Ovary (tissue), 9 donors: ENCODE measurements around the gene EEF1A2. TPM values are rescaled to one million over a fixed set of nuclear protein-coding genes. Genes with fewer than 3 reads are reported as not detected.
A peak's percentile ranks its signal among the peaks of the same experiment; 100 is the strongest.

ENCODE experiments used
- DNase-seq, 5 donors: peaks; one replicate each; pipeline ENCODE4 v3.0.0-alpha.2; 2019 to 2020
- H3K27ac ChIP-seq, 2 donors: fragments of 200-600 bp; one replicate each; pipeline versions ENCODE4 v1.5.1 to v1.8.0; 2019 to 2022
- H3K27me3 ChIP-seq: fragments of 200-600 bp; one replicate; pipeline ENCODE4 v1.8.0; 2022
- H3K36me3 ChIP-seq: fragments of 200-600 bp; sonication (generic); one replicate; pipeline ENCODE4 v1.5.1; 2019
- H3K4me1 ChIP-seq: one replicate; pipeline ENCODE4 v1.8.1; 2013; ENCODE audit warnings: mild to moderate bottlenecking, moderate library complexity; ENCODE audit not compliant: insufficient read depth
- H3K4me3 ChIP-seq: fragments of 200-600 bp; sonication (generic); one replicate; pipeline ENCODE4 v1.5.1; 2017
- H3K9me3 ChIP-seq, 2 donors: fragments of 200-600 bp in 1 of 2; sonication (generic) in 1 of 2; one replicate each; pipeline versions ENCODE4 v1.5.1 to v1.8.1; 2013 to 2019; ENCODE audit warnings: mild to moderate bottlenecking in 1 of 2, moderate library complexity in 1 of 2
- EP300 ChIP-seq: sonication (generic); formaldehyde crosslinking; IDR thresholded peaks from one replicate; pipeline ENCODE4 v1.6.1; 2017; ENCODE audit warnings: antibody characterized with exemption
- POLR2A ChIP-seq: fragments of 450-650 bp; IDR thresholded peaks from one replicate; pipeline ENCODE4 v1.6.1; 2017; ENCODE audit warnings: antibody characterized with exemption, mild to moderate bottlenecking, moderate library complexity
- WGBS, 3 donors: extraction: QIAGEN DNeasy Blood & Tissue Kit in 1 of 3; methylation state at CpG; one replicate each; pipeline versions ENCODE4 v1.1.5 to v1.1.7; 2013 to 2017; 5-methylcytosine and 5-hydroxymethylcytosine counted together
- intact Hi-C, 4 donors: fragments of 100-400 bp; cut with DNase I; formaldehyde crosslinking; loops; one replicate each; pipeline versions ENCODE4 v1.11.0 to v1.15.1; 2022 to 2023
- polyA plus RNA-seq, 2 donors: library from polyadenylated mRNA; stranded (reverse); fragments of 200-250 nt in 1 of 2; fragments of 350-450 nt in 1 of 2; fragmentation: Illumina TruSeq in 1 of 2; extraction: RNeasy Lipid Tissue Mini Kit (QIAGEN cat#74804) in 1 of 2; gene quantifications; one replicate each; pipeline ENCODE4 v1.2.3, GENCODE V29; 2013 to 2014
- total RNA-seq, 7 donors: library from RNA; depleted of rRNA in 2 of 7; stranded (reverse); fragments of >200 nt in 2 of 7; fragmentation: NEBNext Ultra II Directional in 3 of 7; extraction: Animal tissue kit (Norgen Biotek cat#: 25700) in 3 of 7; gene quantifications; one replicate each; pipeline versions ENCODE4 v1.1.0 to v1.2.4, GENCODE V29; 2016 to 2023
- TF ChIP-seq, protein P1 (sequence below), 3 donors: fragments of 450-650 bp in 2 of 3; fragments of 200-600 bp in 1 of 3; IDR thresholded peaks; one replicate each; pipeline versions ENCODE4 v1.5.1 to v1.8.0; 2016 to 2022; ENCODE audit warnings: antibody characterized with exemption in 3 of 3, mild to moderate bottlenecking in 1 of 3
- donor health status: DM: no; HTN: no; CAD: no; lungs with moderate emphysema.
- donor health status: DM: no; HTN: no; CAD: no.
- donor health status: Bipolar disorder and iron deficiency.
- donor health status: DM: yes; HTN: yes; CAD: no.
- donor health status: DM: no; HTN: no; CAD: no.
- donor health status: DM: yes; HTN: yes; CAD: no.

Gene EEF1A2
- total and polyA plus RNA-seq, 9 donors = 0.25 to 1.3 (median 0.69) TPM

DNA sequence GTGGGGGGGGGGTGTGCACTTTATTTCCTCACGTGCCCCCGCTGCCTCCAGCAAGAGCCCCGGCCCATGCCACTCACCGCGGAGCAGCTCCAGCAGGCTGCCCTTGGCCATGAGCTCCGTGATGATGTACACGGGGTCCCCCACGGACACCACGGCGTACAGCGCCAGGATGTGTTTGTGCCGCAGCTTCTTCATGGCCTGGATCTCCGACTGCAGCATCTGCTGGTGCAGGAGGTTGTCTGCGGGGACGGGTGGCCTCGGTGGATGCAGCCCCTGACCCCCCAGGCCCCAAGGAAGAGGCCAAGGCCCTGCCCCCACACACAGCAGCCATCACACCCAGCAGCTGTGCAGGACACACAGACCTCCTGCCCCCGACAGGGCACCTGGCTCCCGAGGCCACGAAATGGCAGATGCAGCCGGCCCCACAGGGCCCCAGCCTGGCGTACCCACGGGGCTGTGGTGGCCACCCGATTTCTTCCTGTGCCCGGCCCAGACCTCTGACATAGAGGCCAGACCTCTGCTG is 33.6 kb upstream of the EEF1A2 start:
- no peaks in the 10 kb centered on the region for H3K36me3 ChIP-seq
- H3K27ac ChIP-seq = no peak overlapping the region
- no peaks in the 10 kb centered on the region for H3K4me1 ChIP-seq
- intact Hi-C loops = loop anchor here in 2 of 4 donors (10.0 kb wide), 2 partner anchors 112 to 342 kb away; no protein-coding TSS in a partner anchor
- 57 to 68% (median 61%) methylated on average over 22 to 24 of the region's 24 CpGs for WGBS, 3 donors
- DNase-seq = peak in 1 of 5 donors; percentile 25
- H3K4me3 ChIP-seq = no peak overlapping the region
- no peaks in the 10 kb centered on the region for H3K9me3 ChIP-seq
- no peaks in the 10 kb centered on the region for H3K27me3 ChIP-seq
- no peak for TF ChIP-seq POLR2A
- TF ChIP-seq EP300 = no peak
- TF ChIP-seq, protein P1, sequence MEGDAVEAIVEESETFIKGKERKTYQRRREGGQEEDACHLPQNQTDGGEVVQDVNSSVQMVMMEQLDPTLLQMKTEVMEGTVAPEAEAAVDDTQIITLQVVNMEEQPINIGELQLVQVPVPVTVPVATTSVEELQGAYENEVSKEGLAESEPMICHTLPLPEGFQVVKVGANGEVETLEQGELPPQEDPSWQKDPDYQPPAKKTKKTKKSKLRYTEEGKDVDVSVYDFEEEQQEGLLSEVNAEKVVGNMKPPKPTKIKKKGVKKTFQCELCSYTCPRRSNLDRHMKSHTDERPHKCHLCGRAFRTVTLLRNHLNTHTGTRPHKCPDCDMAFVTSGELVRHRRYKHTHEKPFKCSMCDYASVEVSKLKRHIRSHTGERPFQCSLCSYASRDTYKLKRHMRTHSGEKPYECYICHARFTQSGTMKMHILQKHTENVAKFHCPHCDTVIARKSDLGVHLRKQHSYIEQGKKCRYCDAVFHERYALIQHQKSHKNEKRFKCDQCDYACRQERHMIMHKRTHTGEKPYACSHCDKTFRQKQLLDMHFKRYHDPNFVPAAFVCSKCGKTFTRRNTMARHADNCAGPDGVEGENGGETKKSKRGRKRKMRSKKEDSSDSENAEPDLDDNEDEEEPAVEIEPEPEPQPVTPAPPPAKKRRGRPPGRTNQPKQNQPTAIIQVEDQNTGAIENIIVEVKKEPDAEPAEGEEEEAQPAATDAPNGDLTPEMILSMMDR (IDR thresholded peaks at IDR 0.05) = no peak

DNA sequence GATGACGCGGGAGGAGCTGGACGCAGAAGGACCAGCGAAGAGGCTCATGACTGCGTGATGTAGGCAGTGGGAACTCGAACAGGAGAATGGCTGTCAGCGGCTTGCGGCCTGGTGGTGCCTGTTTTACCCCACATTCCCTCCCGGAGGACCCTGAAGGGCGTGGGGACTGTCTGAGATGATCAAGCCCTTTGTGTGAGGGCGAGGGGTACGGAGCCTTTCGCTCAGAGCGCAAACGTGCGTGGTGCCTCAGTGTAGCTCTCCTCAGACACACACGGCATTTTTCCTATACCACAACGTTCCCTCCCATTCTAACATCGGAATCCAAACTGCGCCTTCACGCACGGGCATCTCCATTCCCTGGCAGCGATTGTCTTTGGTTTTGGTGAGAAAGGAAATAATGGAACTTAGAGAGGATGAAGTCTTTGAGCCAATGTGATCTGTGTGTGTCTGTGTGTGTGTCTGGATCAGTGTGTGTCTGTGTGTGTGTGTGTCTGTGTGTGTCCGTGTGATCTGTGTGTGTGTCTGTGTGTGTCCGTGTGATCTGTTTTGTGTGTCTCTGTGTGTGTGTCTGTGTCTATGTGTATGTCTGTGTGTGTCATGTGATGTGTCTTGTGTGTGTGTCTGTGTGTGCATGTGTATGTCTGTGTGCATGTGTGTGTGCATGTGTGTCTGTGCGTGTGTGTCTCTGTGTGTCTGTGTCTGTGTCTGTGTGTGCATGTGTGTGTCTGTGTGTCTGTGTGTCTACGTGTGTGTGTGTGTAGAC is 33.0 kb upstream of the EEF1A2 start:
- Histone ChIP-seq H3K36me3 (no peaks in the 10 kb centered on the region), H3K9me3 (no peaks in the 10 kb centered on the region), H3K4me3 (no peak overlapping the region), H3K4me1 (no peaks in the 10 kb centered on the region), H3K27ac (no peak overlapping the region), H3K27me3 (no peaks in the 10 kb centered on the region)
- intact Hi-C loops = loop anchor here in 2 of 4 donors (10.0 kb wide), 2 partner anchors 113 to 343 kb away; no protein-coding TSS in a partner anchor
- 66 to 73% (median 72%) methylated on average over 27 of the region's 27 CpGs for WGBS, 3 donors
- no peak for TF ChIP-seq EP300
- peak in 1 of 5 donors; percentile 10 for DNase-seq

DNA sequence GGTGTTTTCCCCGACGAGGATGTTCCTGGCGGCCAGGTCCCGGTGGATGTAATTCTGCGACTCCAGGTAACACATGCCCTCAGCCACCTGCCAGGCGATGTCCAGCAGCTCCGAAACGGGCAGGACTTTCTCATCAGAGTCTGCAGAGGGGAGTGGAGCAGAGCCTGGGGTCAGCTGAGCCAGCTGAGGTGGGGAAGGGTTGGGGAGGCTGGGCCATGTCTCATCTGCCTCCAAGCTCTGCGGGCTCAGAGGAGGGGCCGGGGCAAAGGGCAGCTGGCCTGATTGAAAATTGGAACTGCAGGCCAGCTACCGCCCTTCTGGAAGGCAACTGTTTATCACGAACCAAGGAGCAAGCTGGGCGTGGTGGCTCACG is 31.9 kb upstream of the EEF1A2 start:
- TF ChIP-seq, protein P1 (IDR thresholded peaks at IDR 0.05) = no peak
- TF ChIP-seq POLR2A (no peak), EP300 (no peak)
- Histone ChIP-seq H3K27me3 (no peaks in the 10 kb centered on the region), H3K4me3 (no peak overlapping the region), H3K4me1 (no peaks in the 10 kb centered on the region), H3K9me3 (no peaks in the 10 kb centered on the region), H3K27ac (no peak overlapping the region), H3K36me3 (no peaks in the 10 kb centered on the region)
- intact Hi-C loops = loop anchor here in 2 of 4 donors (10.0 kb wide), 2 partner anchors 114 to 344 kb away; no protein-coding TSS in a partner anchor
- 51 to 63% (median 58%) methylated on average over 9 to 14 of the region's 14 CpGs for WGBS, 3 donors
- DNase-seq = no peak

DNA sequence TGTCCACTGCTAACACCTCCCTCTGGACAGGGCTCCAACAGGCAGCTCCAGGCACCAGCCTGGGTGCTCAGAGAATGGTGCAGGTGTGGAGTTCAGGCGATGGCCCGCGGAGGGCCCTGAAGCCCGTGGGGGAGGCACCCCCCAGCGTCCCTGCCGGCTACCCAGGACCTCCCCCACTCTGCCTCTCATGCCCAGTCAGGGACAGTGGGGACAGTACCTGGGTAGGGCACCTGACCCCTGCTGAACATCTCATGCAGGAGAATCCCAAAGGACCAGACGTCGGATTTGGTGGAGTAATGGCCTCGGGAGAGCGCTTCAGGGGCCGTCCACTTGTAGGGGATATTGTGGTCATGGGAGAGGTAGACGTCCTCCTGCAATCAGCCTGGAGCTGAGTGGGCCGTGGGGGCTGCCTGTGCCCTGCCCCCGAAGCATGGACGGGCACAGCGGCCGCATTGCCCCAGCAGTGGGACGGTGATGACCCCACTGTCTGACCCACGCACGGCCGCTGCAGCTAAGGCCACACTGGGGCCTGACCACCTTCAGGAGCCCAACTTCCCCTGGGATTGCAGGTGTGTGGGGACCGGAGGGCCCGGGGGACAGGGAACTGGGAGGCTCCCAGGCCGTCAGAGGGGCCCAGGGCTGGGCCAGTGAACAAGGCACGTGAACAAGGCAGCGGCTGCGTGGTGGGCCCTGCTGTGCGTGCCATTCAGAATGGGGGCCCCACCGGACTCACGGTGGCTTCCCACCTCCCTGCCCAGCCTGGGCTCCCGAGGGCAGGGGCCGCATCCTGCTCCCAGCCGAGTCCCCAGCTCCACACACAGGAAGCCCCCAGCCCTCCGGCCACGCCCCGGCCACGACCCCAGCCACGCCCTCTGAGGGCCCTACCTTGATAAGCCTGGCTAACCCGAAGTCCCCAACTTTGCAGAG is 31.2 kb upstream of the EEF1A2 start:
- Histone ChIP-seq H3K4me1 (no peaks in the 10 kb centered on the region), H3K27ac (no peak overlapping the region), H3K4me3 (no peak overlapping the region), H3K27me3 (no peaks in the 10 kb centered on the region), H3K9me3 (no peaks in the 10 kb centered on the region), H3K36me3 (no peaks in the 10 kb centered on the region)
- peak in 1 of 5 donors; percentile 24 for DNase-seq
- intact Hi-C loops = loop anchor here in 2 of 4 donors (10.0 kb wide), 2 partner anchors 115 to 345 kb away; no protein-coding TSS in a partner anchor
- WGBS, 3 donors = 63 to 73% (median 67%) methylated on average over 30 to 39 of the region's 39 CpGs
- TF ChIP-seq, protein P1 (IDR thresholded peaks at IDR 0.05) = no peak
- no peak for TF ChIP-seq POLR2A
- no peak for TF ChIP-seq EP300
